NB4 (cell line): Measurements from ENCODE around the gene METRN.

Experiments
- CTCF ChIP-seq: IDR thresholded peaks from one replicate; pipeline ENCODE4 v1.5.1; 2012; ENCODE audit warnings: low read depth, low read length
- MAX ChIP-seq: IDR thresholded peaks from 2 replicates; pipeline ENCODE4 v1.6.1; 2011; ENCODE audit warnings: low read depth, low read length
- MYC ChIP-seq: IDR thresholded peaks from 2 replicates; pipeline ENCODE4 v1.6.1; 2011; ENCODE audit warnings: low read depth, low read length
- POLR2A ChIP-seq: IDR thresholded peaks from 2 replicates; pipeline ENCODE4 v1.6.1; 2011; ENCODE audit warnings: mild to moderate bottlenecking; ENCODE audit not compliant: insufficient read length; ENCODE audit errors: extremely low read depth

GRCh38 chr16:674968-675883, 39.7 kb upstream of the METRN start, which contains the start of gene RHBDL1:
- no peak for TF ChIP-seq MAX
- TF ChIP-seq CTCF: no peak
- no peak for TF ChIP-seq POLR2A
- TF ChIP-seq MYC: no peak
